ENCODE data around the gene CSF2RB. TPM values are rescaled to one million over a fixed set of nuclear protein-coding genes. Genes with fewer than 3 reads are reported as not detected.

CSF2RB gene
- total RNA-seq, 2 donors from 2014 or later: not detected

DNA sequence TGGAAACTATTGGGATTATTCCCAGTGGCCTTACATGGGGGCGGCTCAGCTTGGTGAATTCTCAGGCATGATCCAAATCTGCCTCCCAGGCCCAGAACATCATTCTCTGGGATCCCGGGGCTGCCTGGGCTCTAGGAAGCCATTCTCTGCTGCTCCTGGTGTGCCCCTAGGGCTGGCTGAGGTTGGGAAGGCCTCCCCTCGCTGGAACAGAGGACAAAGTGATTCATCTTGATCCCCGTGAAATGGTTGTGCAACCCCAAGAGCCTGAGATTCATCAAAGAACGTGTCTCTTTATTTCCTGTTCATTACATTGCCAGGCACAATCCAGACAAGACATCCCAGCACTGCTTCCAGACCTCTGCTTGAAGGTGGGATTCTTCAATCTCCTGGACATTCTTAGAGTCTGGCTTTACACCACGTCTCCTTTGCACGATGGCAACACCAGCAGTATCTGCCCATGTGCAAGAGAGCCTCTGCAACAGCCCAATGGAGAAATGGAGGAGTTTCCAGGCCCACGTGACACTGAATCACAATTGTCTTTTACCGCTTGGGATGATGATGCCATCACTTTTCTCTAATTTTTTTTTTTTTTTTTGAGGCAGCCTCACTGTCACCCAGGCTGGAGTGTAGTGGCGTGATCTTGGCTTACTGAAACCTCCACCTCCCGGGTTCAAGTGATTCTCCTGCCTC lies 53.6 kb downstream of the CSF2RB start:
- no peak overlapping the region for H3K4me3 Mint-ChIP-seq
- peaks cover 2% of the 10 kb centered on the region for H3K27me3 Mint-ChIP-seq (ENCODE audit: insufficient read depth)
- Histone ChIP-seq H3K9ac (ENCODE audit: extremely low read depth, low read length, poor library complexity, severe bottlenecking) (no peak overlapping the region), H3K4me1 (ENCODE audit: control insufficient read depth, insufficient read depth, low read length) (no peaks in the 10 kb centered on the region), H3K4me3 (ENCODE audit: low read length) (no peak overlapping the region), H3K9me3 (ENCODE audit: control insufficient read depth, low read length) (no peaks in the 10 kb centered on the region), H3K27me3 (ENCODE audit: control insufficient read depth, insufficient read depth, low read length, poor library complexity, severe bottlenecking) (peaks cover under 1% of the 10 kb centered on the region), H3K36me3 (ENCODE audit: control insufficient read depth, insufficient read depth, low read length) (no peaks in the 10 kb centered on the region), H3K27ac (ENCODE audit: low read depth, low read length) (no peak overlapping the region)
- TF ChIP-seq, protein P1, sequence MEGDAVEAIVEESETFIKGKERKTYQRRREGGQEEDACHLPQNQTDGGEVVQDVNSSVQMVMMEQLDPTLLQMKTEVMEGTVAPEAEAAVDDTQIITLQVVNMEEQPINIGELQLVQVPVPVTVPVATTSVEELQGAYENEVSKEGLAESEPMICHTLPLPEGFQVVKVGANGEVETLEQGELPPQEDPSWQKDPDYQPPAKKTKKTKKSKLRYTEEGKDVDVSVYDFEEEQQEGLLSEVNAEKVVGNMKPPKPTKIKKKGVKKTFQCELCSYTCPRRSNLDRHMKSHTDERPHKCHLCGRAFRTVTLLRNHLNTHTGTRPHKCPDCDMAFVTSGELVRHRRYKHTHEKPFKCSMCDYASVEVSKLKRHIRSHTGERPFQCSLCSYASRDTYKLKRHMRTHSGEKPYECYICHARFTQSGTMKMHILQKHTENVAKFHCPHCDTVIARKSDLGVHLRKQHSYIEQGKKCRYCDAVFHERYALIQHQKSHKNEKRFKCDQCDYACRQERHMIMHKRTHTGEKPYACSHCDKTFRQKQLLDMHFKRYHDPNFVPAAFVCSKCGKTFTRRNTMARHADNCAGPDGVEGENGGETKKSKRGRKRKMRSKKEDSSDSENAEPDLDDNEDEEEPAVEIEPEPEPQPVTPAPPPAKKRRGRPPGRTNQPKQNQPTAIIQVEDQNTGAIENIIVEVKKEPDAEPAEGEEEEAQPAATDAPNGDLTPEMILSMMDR (conservative IDR thresholded peaks at IDR 0.05): no peak
- no peak for DNase-seq
- H3K9me3 Mint-ChIP-seq: no peaks in the 10 kb centered on the region
- 91 to 92% methylated on average over 10 to 11 of the region's 11 CpGs for WGBS, 2 experiments (ENCODE audit: insufficient coverage in 1 of 2, insufficient read length in 1 of 2)
- H3K27ac Mint-ChIP-seq: no peak overlapping the region
- H3K36me3 Mint-ChIP-seq (ENCODE audit: low read depth): no peaks in the 10 kb centered on the region
- H3K4me1 Mint-ChIP-seq: peaks cover 1% of the 10 kb centered on the region

DNA sequence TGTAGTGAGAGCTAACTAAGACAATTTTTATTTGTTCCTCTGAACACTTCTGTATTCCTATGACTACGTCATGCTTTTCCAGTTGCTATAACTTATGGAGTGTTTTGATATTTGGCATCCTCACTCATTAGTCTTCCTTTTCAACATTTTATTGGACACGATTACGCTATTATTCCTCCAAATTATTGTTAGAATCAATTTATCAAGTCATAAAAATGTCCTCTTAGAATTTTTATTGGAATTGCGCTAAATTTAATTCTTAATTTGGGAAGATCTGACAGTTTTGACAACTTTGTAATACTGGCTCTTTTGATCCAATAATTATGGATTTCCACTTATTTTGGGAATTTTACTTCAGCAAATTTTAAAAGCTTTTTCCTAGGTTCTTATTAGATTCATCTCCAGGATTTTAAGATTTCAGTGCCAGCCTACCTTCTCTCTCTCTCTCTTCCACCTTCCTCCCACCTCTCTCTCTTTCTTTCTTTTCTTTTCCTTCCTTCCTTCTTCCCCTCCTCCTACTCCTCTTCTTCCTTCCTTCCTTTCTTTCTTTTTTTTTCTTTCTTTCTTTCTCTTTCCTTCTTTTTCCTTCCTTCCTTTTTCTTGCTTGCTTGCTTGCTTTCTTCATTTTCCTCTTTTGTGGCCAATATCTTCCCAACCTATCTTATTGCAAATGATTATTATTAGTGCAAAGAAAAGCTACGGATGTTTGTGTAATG lies 55.0 kb downstream of the CSF2RB start:
- no peak overlapping the region for H3K9ac ChIP-seq (ENCODE audit: extremely low read depth, low read length, poor library complexity, severe bottlenecking)
- H3K4me3 ChIP-seq (ENCODE audit: low read length): no peak overlapping the region
- H3K9me3 Mint-ChIP-seq: no peaks in the 10 kb centered on the region
- H3K4me1 ChIP-seq (ENCODE audit: control insufficient read depth, insufficient read depth, low read length): no peaks in the 10 kb centered on the region
- H3K27ac ChIP-seq (ENCODE audit: low read depth, low read length): no peak overlapping the region
- no peaks in the 10 kb centered on the region for H3K9me3 ChIP-seq (ENCODE audit: control insufficient read depth, low read length)
- H3K4me1 Mint-ChIP-seq: no peaks in the 10 kb centered on the region
- no peaks in the 10 kb centered on the region for H3K36me3 ChIP-seq (ENCODE audit: control insufficient read depth, insufficient read depth, low read length)
- TF ChIP-seq, protein P1 (conservative IDR thresholded peaks at IDR 0.05): no peak
- WGBS, 2 experiments (ENCODE audit: insufficient coverage in 1 of 2, insufficient read length in 1 of 2): 100% methylated on average over 1 to 5 of the region's 5 CpGs
- no peak for DNase-seq
- H3K27ac Mint-ChIP-seq: no peak overlapping the region
- H3K4me3 Mint-ChIP-seq: no peak overlapping the region
- no peaks in the 10 kb centered on the region for H3K36me3 Mint-ChIP-seq (ENCODE audit: low read depth)
- H3K27me3 Mint-ChIP-seq (ENCODE audit: insufficient read depth): peaks cover 2% of the 10 kb centered on the region
- no peaks in the 10 kb centered on the region for H3K27me3 ChIP-seq (ENCODE audit: control insufficient read depth, insufficient read depth, low read length, poor library complexity, severe bottlenecking)

DNA sequence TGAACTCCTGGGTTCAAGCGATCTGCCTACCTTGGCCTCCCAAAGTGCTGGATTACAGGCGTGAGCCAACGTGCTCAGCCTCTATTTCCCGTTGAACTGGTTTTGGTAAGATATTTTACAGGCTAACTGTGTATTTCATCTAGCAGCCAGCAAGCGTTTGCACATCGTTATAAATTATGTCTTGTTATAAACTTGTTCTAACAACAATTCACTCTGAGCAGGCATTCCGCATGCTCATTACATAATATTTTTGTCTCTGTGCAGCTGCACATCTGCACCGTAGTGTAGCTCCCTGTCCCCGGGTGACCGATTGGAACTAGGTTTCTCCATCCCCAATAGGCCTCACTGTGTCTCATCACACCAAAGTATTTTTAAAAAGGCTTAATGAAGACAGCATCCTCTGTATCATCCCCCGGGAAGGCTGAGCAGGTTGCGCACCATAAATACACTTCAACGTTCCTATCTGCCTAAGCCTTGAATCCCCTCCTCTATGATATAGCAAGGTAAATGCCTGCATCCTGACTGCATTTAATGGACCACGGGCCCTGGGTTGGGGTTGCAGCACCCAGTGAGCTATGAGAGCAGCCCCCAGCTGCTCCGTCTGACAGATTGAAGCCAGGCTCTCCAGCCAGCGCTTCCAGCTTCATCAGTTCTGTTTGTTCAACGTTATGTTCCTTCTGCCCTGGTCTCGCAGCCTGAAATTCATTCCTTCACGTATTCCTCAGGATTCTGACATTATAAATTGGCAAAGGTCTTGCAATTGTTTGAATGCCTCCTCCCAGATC lies 58.1 kb downstream of the CSF2RB start:
- Histone ChIP-seq H3K4me3 (ENCODE audit: low read length) (no peak overlapping the region), H3K9me3 (ENCODE audit: control insufficient read depth, low read length) (no peaks in the 10 kb centered on the region), H3K27me3 (ENCODE audit: control insufficient read depth, insufficient read depth, low read length, poor library complexity, severe bottlenecking) (no peaks in the 10 kb centered on the region), H3K4me1 (ENCODE audit: control insufficient read depth, insufficient read depth, low read length) (no peaks in the 10 kb centered on the region), H3K9ac (ENCODE audit: extremely low read depth, low read length, poor library complexity, severe bottlenecking) (no peak overlapping the region), H3K36me3 (ENCODE audit: control insufficient read depth, insufficient read depth, low read length) (no peaks in the 10 kb centered on the region), H3K27ac (ENCODE audit: low read depth, low read length) (no peak overlapping the region)
- WGBS, 2 experiments (ENCODE audit: insufficient coverage in 1 of 2, insufficient read length in 1 of 2): 94 to 96% methylated on average over 15 to 19 of the region's 19 CpGs
- DNase-seq: no peak
- Mint-ChIP-seq H3K4me3 (no peak overlapping the region), H3K27me3 (ENCODE audit: insufficient read depth) (peaks cover 3% of the 10 kb centered on the region), H3K27ac (no peak overlapping the region), H3K4me1 (no peaks in the 10 kb centered on the region), H3K36me3 (ENCODE audit: low read depth) (no peaks in the 10 kb centered on the region), H3K9me3 (no peaks in the 10 kb centered on the region)
- TF ChIP-seq, protein P1 (conservative IDR thresholded peaks at IDR 0.05): no peak
